HG02981 (cell line): ENCODE results near the gene RTKN.

Experiments
- ATAC-seq: cut with Tn5 transposase; IDR thresholded peaks from one replicate; pipeline ENCODE4 v1.9.1; 2021; ENCODE audit warnings: mild to moderate bottlenecking, moderate library complexity; ENCODE audit not compliant: unreplicated experiment

RTKN gene

GRCh38 chr2:74385396-74385795 lies 56.3 kb downstream of the RTKN start:
- ATAC-seq = no peak

GRCh38 chr2:74384051-74384450 lies 57.7 kb downstream of the RTKN start:
- ATAC-seq = no peak

GRCh38 chr2:74383254-74383653 lies 58.5 kb downstream of the RTKN start:
- no peak for ATAC-seq

GRCh38 chr2:74381751-74382150 lies 60.0 kb downstream of the RTKN start:
- no peak for ATAC-seq

GRCh38 chr2:74379851-74380789 lies 61.6 kb downstream of the RTKN start, which contains the start of gene DCTN1:
TSS of gene DCTN1 (minus strand) at chr2:74380311. CDS start at chr2:74380037, 274 bp downstream.
- no peak for ATAC-seq

- ATAC-seq = no peak
Measured at GRCh38 chr2:74378007-74378406, 63.7 kb downstream of the RTKN start.

GRCh38 chr2:74375838-74376237 lies 65.9 kb downstream of the RTKN start:
- ATAC-seq = no peak
